ENCODE results near the gene RSPH3. TPM values are rescaled to one million over a fixed set of nuclear protein-coding genes. Genes with fewer than 3 reads are reported as not detected.

The RSPH3 gene
- total and polyA plus RNA-seq, 10 of the 15 experiments (the other 5 are each of a cell fraction or from before 2014, with no cell fraction given), result 0.40 to 3.5 (median 1.4) TPM

GRCh38 chr6:158958504-158959386, 41.3 kb downstream of the RSPH3 start (continued):
- TF ChIP-seq, protein P1, sequence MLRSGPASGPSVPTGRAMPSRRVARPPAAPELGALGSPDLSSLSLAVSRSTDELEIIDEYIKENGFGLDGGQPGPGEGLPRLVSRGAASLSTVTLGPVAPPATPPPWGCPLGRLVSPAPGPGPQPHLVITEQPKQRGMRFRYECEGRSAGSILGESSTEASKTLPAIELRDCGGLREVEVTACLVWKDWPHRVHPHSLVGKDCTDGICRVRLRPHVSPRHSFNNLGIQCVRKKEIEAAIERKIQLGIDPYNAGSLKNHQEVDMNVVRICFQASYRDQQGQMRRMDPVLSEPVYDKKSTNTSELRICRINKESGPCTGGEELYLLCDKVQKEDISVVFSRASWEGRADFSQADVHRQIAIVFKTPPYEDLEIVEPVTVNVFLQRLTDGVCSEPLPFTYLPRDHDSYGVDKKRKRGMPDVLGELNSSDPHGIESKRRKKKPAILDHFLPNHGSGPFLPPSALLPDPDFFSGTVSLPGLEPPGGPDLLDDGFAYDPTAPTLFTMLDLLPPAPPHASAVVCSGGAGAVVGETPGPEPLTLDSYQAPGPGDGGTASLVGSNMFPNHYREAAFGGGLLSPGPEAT (IDR thresholded peaks at IDR 0.05; ENCODE audit: low read depth), result no peak
- peak; percentile 54 for TF ChIP-seq RAD21 (IDR thresholded peaks at IDR 0.05; ENCODE audit: insufficient read depth, low read depth, low read length)

GRCh38 chr6:158955255-158955654, 44.7 kb downstream of the RSPH3 start:
- Histone ChIP-seq H3K27me3 (replicated peaks in 1 of 2; ENCODE audit: control insufficient read depth in 2 of 2, insufficient read depth in 2 of 2, low read length in 1 of 2) (no peaks in the 10 kb centered on the region), H3K4me2 (ENCODE audit: control insufficient read depth, insufficient read depth) (no peak overlapping the region), H3K9me3 (replicated peaks; ENCODE audit: control insufficient read depth, insufficient read depth, low read length) (no peaks in the 10 kb centered on the region), H3K79me2 (ENCODE audit: control insufficient read depth, insufficient read depth, low read length) (no peaks in the 10 kb centered on the region), H3K4me3 (no peak overlapping the region), H3K4me1 (ENCODE audit: control insufficient read depth, insufficient read depth, low read length) (no peaks in the 10 kb centered on the region), H4K20me1 (ENCODE audit: control insufficient read depth, insufficient read depth) (no peaks in the 10 kb centered on the region), H2AFZ (ENCODE audit: control insufficient read depth, low read depth, low read length) (no peak overlapping the region), H3K36me3 (ENCODE audit: control insufficient read depth in 2 of 2, insufficient read depth in 2 of 2, low read length in 1 of 2) (no peaks in the 10 kb centered on the region), H3K9ac (ENCODE audit: control insufficient read depth, insufficient read depth, low read length) (no peak overlapping the region), H3K27ac (ENCODE audit: control insufficient read depth, insufficient read depth) (no peak overlapping the region)
- ChIA-PET SMC1A (ENCODE audit: uncharacterized antibody, unreplicated experiment) (interaction anchor here (0.9 to 1.5 kb wide), 3 partner anchors 13 to 18 kb away, joined by 3 to 4 read pairs (median 3); no protein-coding TSS in a partner anchor), POLR2A (no interaction called here), RAD21 (ENCODE audit: unreplicated experiment) (no interaction called here), CTCF (no interaction called here)
- intact Hi-C loops (cut with micrococcal nuclease; ENCODE audit: unreplicated experiment), result loop anchor here (5.0 kb wide), 1 partner anchor 83 kb away; no protein-coding TSS in a partner anchor
- FAIRE-seq (no peak), DNase-seq (ENCODE audit: low read depth, low spot score) (no peak), ATAC-seq (no peak)
- BruUV-seq (replicated peaks), result no TSS peak
- in situ Hi-C loops (cut with MboI), result no loop called here
- WGBS (ENCODE audit: insufficient coverage, insufficient replicate concordance, low lambda C conversion rate, missing lambda C conversion rate), result 94% methylated on average over 3 of the region's 3 CpGs
- TF ChIP-seq PAX5 (IDR thresholded peaks at IDR 0.05; ENCODE audit: borderline replicate concordance, low read depth, low read length) (no peak), SP1 (IDR thresholded peaks at IDR 0.05; ENCODE audit: low read depth, low read length) (no peak), TBL1XR1 (IDR thresholded peaks at IDR 0.05; ENCODE audit: low read depth, low read length) (no peak), BCLAF1 (IDR thresholded peaks at IDR 0.05) (no peak), POU2F2 (IDR thresholded peaks at IDR 0.05; ENCODE audit: borderline replicate concordance, low read depth, low read length) (no peak), PAX8 (IDR thresholded peaks at IDR 0.05) (no peak), RELA (IDR thresholded peaks at IDR 0.05; ENCODE audit: borderline replicate concordance, partially characterized antibody) (no peak), BMI1 (IDR thresholded peaks at IDR 0.05; ENCODE audit: borderline replicate concordance) (no peak), SPI1 (IDR thresholded peaks at IDR 0.05; ENCODE audit: borderline replicate concordance, insufficient read depth, low read depth, low read length) (no peak), RUNX3 (IDR thresholded peaks at IDR 0.05; ENCODE audit: low read length) (no peak), REST (IDR thresholded peaks at IDR 0.05; ENCODE audit: low read depth, low read length) (no peak), FOS (IDR thresholded peaks at IDR 0.05; ENCODE audit: borderline replicate concordance, extremely low read depth, insufficient read length) (no peak)

Measured in GM12878 (cell line).